ENCODE data around the gene SGO2. TPM values are rescaled to one million over a fixed set of nuclear protein-coding genes. Genes with fewer than 3 reads are reported as not detected.
"Not testable (repeated sequence)": the region's sequence is repeated elsewhere in the genome, so short reads cannot be mapped to it uniquely, and the experiment has no call there.

The SGO2 gene
- total RNA-seq, 1 experiment from 2014 or later: 20.1 TPM

DNA sequence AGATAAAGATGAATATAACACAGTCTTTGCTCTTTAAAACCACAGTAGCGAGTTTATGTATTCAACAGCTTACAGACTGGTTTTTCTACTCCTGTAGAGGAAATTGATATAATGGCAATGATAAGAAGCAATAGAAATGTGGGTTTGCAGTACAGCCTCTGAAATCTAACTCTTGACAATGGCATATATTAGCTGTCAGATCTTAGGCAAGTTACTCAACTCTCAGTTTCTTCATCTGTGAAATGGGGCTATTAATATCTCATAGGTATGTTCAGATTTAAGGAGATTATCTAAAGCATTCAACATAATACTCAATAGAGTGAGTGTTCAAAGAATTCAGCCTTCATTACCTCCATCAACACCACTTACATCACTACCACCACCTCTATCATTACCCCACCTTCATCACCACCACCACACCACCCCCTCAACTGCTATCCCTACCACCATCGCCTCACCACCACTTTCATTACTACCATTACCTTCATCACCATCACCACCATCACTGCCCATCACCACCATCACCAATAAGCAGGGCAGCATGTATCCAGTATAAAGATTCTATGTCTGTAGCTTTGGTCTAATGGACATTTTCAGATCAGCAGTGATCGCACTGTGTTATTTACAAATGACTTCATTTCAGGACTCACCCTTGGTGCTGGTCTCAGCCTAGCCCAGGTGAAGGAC, 82.5 kb downstream of the SGO2 start:
- Mint-ChIP-seq H3K4me1 (ENCODE audit: low read depth, unreplicated experiment) (peaks cover 11% of the 10 kb centered on the region), H3K27me3 (ENCODE audit: insufficient read depth, unreplicated experiment) (no peaks in the 10 kb centered on the region), H3K36me3 (ENCODE audit: insufficient read depth, unreplicated experiment) (peaks cover 5% of the 10 kb centered on the region), H3K4me3 (ENCODE audit: unreplicated experiment) (no peak overlapping the region), H3K27ac (ENCODE audit: unreplicated experiment) (no peak overlapping the region), H3K9me3 (ENCODE audit: unreplicated experiment) (peaks cover 9% of the 10 kb centered on the region)
- POLR2A ChIA-PET: no interaction called here
- no TSS peak for BruUV-seq (replicated peaks)
- Histone ChIP-seq H3K27me3 (replicated peaks; ENCODE audit: control insufficient read depth, insufficient read depth, low read length) (no peaks in the 10 kb centered on the region), H3K4me3 (ENCODE audit: low read depth, low read length) (no peak overlapping the region), H3K9me3 (no peaks in the 10 kb centered on the region), H3K36me3 (ENCODE audit: control insufficient read depth, insufficient read depth, low read length) (no peaks in the 10 kb centered on the region), H3K4me1 (peaks cover 11% of the 10 kb centered on the region)
- TF ChIP-seq, protein P1, sequence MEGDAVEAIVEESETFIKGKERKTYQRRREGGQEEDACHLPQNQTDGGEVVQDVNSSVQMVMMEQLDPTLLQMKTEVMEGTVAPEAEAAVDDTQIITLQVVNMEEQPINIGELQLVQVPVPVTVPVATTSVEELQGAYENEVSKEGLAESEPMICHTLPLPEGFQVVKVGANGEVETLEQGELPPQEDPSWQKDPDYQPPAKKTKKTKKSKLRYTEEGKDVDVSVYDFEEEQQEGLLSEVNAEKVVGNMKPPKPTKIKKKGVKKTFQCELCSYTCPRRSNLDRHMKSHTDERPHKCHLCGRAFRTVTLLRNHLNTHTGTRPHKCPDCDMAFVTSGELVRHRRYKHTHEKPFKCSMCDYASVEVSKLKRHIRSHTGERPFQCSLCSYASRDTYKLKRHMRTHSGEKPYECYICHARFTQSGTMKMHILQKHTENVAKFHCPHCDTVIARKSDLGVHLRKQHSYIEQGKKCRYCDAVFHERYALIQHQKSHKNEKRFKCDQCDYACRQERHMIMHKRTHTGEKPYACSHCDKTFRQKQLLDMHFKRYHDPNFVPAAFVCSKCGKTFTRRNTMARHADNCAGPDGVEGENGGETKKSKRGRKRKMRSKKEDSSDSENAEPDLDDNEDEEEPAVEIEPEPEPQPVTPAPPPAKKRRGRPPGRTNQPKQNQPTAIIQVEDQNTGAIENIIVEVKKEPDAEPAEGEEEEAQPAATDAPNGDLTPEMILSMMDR (IDR thresholded peaks at IDR 0.05; ENCODE audit: insufficient read depth in 1 of 2, low read depth in 1 of 2, low read length in 1 of 2, severe bottlenecking in 1 of 2, unreplicated experiment in 1 of 2): no peak
- intact Hi-C loops (cut with micrococcal nuclease; ENCODE audit: unreplicated experiment): no loop called here
- no peak for DNase-seq
- CTCF ChIA-PET: no interaction called here

DNA sequence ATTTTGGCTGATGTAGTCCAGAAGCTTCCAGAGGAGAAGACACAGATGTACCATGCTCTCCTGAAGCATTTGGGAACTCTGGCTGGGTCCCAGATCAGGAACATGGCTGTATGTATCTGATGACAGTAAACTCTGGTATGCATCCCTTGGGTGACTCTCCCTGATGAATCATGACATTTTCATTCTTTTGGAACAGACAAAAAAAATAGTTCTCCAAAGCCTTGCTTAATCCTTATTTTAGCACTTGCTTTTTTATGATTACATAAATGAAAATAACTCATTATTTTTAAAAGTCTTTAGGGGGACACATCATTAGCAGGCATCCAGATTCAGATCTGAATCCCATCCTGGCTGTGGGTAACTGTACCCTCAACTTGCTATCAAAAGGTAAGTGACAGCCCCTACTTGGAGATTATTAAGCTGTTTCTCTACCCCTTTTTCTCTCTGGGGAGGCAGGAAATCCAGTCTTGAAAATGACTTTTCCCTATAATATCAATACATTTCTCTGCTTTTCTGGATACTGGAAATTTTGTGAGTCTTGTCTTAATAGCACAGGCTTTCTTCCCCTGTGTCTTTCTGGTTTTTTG, 83.1 kb downstream of the SGO2 start:
- BruUV-seq (replicated peaks): no TSS peak
- H3K27me3 Mint-ChIP-seq (ENCODE audit: insufficient read depth, unreplicated experiment): no peaks in the 10 kb centered on the region
- no peak for DNase-seq
- Histone ChIP-seq H3K27me3 (replicated peaks; ENCODE audit: control insufficient read depth, insufficient read depth, low read length) (no peaks in the 10 kb centered on the region), H3K9me3 (no peaks in the 10 kb centered on the region), H3K4me1 (peaks cover 4% of the 10 kb centered on the region), H3K4me3 (ENCODE audit: low read depth, low read length) (no peak overlapping the region), H3K36me3 (ENCODE audit: control insufficient read depth, insufficient read depth, low read length) (no peaks in the 10 kb centered on the region)
- H3K36me3 Mint-ChIP-seq (ENCODE audit: insufficient read depth, unreplicated experiment): peaks cover 5% of the 10 kb centered on the region
- intact Hi-C loops (cut with micrococcal nuclease; ENCODE audit: unreplicated experiment): no loop called here
- H3K4me3 Mint-ChIP-seq (ENCODE audit: unreplicated experiment): no peak overlapping the region
- H3K9me3 Mint-ChIP-seq (ENCODE audit: unreplicated experiment): peaks cover 9% of the 10 kb centered on the region
- ChIA-PET POLR2A (no interaction called here), CTCF (interaction anchor here (1.2 kb wide), 1 partner anchor 99 kb away, joined by 3 read pairs; the partner anchor contains the start of gene KCTD18)
- H3K27ac Mint-ChIP-seq (ENCODE audit: unreplicated experiment): no peak overlapping the region
- H3K4me1 Mint-ChIP-seq (ENCODE audit: low read depth, unreplicated experiment): peaks cover 4% of the 10 kb centered on the region
- TF ChIP-seq, protein P1 (IDR thresholded peaks at IDR 0.05; ENCODE audit: insufficient read depth in 1 of 2, low read depth in 1 of 2, low read length in 1 of 2, severe bottlenecking in 1 of 2, unreplicated experiment in 1 of 2): no peak

DNA sequence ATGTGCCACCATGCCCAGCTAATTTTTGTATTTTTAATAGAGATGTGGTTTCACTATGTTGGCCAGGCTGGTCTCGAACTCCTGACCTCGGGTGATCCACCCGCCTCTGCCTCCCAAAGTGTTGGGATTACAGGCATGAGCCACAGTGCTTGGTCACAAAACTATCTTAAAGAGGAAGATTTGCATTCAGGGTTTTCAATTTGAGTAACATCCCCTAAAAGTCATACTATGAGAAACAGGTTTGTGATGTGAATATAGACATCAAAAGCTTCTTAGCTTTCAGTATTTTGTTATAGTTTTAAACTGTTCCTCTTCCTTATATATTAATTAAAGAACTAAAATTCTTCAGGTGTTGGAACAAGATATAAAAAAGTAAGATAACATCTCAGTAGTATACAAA, 84.2 kb downstream of the SGO2 start:
- BruUV-seq (replicated peaks); POLR2A ChIA-PET; H3K36me3 ChIP-seq (ENCODE audit: control insufficient read depth, insufficient read depth, low read length); H3K4me3 Mint-ChIP-seq (ENCODE audit: unreplicated experiment); H3K27me3 ChIP-seq (replicated peaks; ENCODE audit: control insufficient read depth, insufficient read depth, low read length); H3K9me3 ChIP-seq; H3K27me3 Mint-ChIP-seq (ENCODE audit: insufficient read depth, unreplicated experiment); DNase-seq; H3K4me3 ChIP-seq (ENCODE audit: low read depth, low read length); H3K27ac Mint-ChIP-seq (ENCODE audit: unreplicated experiment); H3K4me1 Mint-ChIP-seq (ENCODE audit: low read depth, unreplicated experiment); intact Hi-C loops (cut with micrococcal nuclease; ENCODE audit: unreplicated experiment); H3K36me3 Mint-ChIP-seq (ENCODE audit: insufficient read depth, unreplicated experiment); H3K9me3 Mint-ChIP-seq (ENCODE audit: unreplicated experiment); H3K4me1 ChIP-seq: not testable (repeated sequence)
- CTCF ChIA-PET: interaction anchor here (1.2 kb wide), 1 partner anchor 101 kb away, joined by 3 read pairs; the partner anchor contains the start of gene KCTD18
